Measurements from ENCODE around the gene DNAH10.
A peak's percentile ranks its signal among the peaks of the same experiment; 100 is the strongest.

The DNAH10 gene

GRCh38 chr12:123761841-123762714 is at the start of gene DNAH10:
DNAH10 (plus strand) TSS chr12:123762301; CDS start chr12:123762337, 36 bp downstream.
- peak; percentile 68 to 73 for DNase-seq

GRCh38 chr12:123712780-123713319 is 49.3 kb upstream of the DNAH10 start:
- DNase-seq, result peak in 1 of 2 experiments; percentile 47

GRCh38 chr12:123713398-123713797 is 48.7 kb upstream of the DNAH10 start:
- peak; percentile 53 to 59 for DNase-seq

DNA sequence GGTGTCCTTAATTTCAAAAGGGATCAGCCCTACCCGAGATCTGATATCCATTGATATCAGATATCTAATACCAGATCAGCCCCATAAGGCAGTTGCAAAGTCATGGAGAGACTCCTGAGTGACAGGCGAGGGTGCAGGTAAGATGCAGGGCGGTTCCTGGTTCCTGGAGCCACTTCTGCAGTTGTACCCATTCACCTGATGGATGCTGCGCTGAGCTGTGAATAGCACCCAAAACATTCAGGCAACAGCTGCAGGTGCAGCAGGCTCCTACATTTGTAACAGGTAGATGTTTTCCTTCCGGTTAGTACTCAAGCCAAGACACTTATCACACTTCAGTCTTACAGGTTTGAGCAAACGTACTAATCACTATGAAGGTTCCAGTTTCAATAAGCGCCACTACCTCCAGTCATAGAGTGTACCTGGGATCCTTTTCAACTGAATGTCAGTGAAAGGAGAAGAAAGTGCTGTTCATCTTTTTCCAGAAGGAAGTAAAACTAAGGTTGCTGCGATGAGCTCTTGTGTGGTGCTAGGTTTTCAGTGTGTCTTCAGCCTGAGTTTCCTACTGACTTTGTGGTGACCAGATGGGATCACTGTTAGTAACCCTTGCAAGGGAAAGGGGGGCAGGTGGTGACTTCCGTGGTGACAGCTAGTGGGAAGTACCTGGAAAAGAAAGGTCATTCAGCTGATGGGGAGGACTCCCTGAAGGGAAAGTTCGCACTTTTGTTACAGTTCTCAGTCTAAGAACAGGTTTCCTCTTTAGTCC is 48.1 kb upstream of the DNAH10 start:
- peak; percentile 73 to 78 for DNase-seq

DNA sequence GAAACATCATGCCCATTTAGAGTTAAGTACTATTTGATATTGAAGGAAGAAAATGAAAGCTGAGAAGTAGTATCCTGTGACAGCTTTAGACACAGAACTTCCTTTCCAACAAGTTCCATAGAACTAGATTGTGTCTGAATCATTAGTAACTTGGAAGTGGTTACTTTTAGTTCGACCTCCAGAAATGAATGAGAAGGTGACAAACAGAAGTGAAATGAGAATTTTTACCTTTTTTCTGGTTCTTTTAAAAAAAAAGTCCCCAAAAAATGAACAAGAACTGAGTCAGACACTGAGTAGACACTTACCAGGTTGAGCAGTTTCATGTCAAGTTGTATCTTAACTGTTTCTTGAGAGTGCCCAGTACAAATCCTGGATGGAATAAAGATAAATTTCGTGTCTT is 46.9 kb upstream of the DNAH10 start:
- no peak for DNase-seq

DNA sequence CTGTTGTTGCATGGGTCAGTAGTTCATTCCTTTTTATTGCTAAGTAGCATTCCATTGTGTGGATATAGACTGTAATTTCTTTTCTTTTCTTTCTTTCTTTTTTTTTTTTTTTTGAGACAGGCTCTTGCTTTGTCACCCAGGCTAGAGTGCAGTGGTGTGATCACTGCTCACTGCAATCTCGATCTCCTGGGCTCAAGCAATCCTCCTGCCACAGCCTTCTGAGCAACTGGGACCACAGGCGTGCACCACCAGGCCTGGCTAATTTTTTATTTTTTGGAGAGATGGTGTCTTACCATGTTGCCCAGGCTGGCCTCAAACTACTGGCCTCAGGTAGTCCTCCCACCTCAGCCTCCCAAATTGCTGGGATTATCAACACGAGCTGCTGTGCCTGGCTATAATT is 44.8 kb upstream of the DNAH10 start:
- DNase-seq, result no peak

GRCh38 chr12:123720141-123720814 is 41.8 kb upstream of the DNAH10 start:
- no peak for DNase-seq

DNA sequence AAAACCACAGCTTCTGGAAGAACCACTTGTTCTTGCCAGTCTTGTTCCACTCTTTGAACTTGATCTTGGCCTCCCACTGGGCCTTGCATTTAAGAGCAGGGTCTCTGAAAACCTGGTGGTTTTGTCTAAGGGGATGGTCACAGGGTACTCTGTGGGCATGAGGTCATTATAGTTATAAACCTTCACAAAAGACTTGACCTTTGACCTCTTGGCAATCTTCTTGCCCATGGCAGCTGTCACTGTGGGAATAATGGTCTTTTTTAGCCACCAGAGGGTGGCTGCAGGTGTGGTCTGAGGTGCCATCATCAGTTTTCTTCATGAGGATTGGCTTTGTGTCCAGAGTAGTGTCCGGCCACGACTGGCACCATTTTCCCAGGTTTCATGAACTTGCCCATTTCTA is 40.9 kb upstream of the DNAH10 start:
- DNase-seq, result no peak

GRCh38 chr12:123723011-123723410 is 39.1 kb upstream of the DNAH10 start:
- no peak for DNase-seq

- DNase-seq, result peak; percentile 34 to 46
Observed at GRCh38 chr12:123723765-123724164, 38.3 kb upstream of the DNAH10 start.

DNA sequence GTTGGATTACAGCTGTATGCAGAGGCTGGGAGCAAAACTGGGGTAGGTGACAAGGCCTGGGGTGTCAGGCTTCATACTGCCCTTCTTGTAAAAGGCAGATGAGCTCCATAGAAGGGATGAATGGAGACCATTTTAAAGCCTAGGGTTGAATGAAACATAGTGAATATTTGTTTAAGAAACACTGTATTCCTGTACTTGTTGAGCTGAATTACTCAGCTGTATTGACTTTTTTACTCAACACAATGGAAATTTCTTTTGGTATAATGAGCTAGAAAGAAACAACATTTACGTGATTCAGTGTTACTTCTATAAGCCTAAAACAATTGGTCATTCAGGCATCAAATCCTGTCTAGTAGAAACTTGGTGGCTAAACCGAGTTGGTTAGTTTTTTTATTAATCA is 35.9 kb upstream of the DNAH10 start:
- DNase-seq, result no peak

GRCh38 chr12:123726962-123727361 is 35.1 kb upstream of the DNAH10 start:
- DNase-seq, result no peak

DNA sequence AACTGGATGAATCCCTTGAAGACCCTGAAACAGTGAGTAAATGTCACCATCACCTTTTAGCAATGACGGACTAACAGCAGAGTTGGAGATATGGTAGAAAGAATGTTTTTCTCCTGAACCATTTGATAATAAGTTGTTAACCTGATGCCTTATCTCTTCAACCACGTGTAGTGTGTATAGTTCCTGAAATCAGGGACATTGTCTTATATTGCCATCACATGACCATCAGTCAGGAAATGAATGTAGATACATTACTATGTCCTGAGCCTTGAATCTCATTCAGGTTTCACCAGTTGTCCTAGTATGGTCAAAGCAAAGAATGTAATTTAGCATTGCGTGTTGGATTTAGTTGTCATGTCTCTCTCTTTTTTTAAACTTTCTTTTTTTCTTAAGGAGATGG is 34.2 kb upstream of the DNAH10 start:
- no peak for DNase-seq

DNA sequence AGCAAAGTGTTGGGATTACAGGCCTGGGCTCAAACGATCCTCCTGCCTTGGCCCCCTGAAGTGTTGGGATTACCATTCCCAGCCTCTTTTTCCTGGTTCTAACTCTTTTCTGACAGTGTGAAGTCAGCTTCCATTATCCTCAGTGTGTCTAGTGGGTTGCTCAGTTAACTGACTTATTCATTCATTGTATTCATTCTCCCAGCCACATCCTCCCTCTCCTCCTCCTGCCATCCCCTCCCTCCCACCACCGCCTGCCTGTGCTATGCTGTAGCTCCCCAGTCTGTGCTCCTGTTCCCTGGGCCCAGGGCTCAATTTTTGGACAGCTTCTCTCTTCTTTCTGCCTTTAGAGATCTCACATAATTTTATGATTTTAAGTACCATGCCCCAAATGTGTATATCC is 30.5 kb upstream of the DNAH10 start:
- DNase-seq, result no peak

GRCh38 chr12:123732251-123732650 is 29.9 kb upstream of the DNAH10 start:
- DNase-seq, result no peak

DNA sequence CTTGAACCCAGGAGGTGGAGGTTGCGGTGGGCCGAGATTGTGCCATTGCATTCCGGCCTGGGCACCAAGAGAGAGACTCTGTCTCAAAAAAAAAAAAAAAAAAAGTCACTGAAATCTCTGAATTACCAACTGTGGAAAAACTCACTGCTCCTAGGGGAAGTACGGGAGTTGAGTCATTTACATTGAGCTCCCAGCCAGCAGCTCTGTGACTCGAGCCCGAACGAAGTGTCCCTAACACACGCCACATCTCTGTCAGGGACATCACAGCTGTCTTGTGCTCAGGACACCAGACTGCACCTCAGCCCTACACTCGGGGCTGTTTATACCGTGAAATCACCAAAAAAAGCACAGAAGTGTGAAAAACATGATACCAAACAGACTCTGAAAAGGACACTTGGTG is 28.9 kb upstream of the DNAH10 start:
- DNase-seq, result no peak

GRCh38 chr12:123734268-123734667 is 27.8 kb upstream of the DNAH10 start:
- no peak for DNase-seq

- no peak for DNase-seq
Observed at GRCh38 chr12:123741937-123742572, 20.0 kb upstream of the DNAH10 start.

- DNase-seq, result no peak
Observed at GRCh38 chr12:123743002-123743401, 19.1 kb upstream of the DNAH10 start.

DNA sequence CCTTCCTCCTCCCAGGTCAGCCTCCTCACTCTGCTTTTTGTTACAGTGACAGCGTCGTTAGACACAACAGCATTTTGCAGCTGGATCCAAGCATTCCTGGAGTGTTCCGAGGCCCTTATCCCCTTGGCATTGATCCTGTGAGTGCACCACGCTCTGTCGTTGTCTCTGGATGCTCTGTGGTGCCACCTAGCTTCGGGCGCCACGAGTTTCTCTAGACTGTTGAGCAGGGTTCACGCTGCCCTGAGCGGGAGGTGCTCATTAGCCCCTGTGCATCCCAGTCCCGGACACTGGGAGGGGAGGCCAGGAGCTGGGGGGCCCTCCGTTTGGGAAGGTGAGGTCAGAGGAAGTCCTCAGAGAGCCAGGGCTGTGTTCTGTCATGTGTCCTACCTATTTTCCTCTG is 17.3 kb upstream of the DNAH10 start:
- DNase-seq, result no peak

DNA sequence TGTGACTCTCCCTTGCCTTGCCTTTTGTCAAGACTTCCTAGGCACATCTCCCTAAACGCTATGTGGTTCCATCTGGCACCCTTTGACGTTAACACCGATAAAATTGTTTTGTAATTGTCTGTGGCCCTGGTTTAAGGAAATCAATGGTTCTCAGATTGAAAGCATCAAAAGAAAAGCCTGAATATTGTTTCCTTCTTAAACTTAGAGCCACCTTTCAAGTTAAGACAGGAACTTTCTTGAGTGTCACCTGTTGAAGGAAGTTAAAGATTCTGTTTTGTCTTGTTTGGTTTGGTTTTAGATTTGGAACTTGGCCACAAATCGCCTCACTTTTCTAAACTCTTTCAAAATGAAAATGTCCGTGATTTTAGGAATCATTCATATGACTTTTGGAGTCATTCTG is 14.8 kb upstream of the DNAH10 start:
- DNase-seq, result no peak

GRCh38 chr12:123748161-123748560 is 13.9 kb upstream of the DNAH10 start:
- DNase-seq, result no peak

DNA sequence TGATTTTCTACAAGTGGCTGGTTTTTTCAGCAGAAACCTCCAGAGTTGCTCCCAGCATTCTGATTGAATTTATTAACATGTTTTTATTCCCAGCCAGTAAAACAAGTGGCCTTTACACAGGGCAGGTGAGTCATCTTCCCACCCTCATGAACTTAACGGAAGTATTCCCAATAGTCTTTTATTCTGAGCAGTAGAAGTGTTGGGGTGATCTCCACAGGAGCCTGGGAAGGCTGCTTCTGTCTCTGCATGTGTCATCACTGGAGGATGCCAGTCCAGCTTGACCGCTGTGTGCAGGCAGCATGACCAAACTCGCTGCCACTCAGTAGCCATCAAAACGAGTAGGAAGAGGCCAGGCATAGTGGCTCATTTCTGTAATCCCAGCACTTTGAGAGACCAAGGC is 13.4 kb upstream of the DNAH10 start:
- no peak for DNase-seq
